ENCODE results near the gene GDF7.

Gene GDF7

DNA sequence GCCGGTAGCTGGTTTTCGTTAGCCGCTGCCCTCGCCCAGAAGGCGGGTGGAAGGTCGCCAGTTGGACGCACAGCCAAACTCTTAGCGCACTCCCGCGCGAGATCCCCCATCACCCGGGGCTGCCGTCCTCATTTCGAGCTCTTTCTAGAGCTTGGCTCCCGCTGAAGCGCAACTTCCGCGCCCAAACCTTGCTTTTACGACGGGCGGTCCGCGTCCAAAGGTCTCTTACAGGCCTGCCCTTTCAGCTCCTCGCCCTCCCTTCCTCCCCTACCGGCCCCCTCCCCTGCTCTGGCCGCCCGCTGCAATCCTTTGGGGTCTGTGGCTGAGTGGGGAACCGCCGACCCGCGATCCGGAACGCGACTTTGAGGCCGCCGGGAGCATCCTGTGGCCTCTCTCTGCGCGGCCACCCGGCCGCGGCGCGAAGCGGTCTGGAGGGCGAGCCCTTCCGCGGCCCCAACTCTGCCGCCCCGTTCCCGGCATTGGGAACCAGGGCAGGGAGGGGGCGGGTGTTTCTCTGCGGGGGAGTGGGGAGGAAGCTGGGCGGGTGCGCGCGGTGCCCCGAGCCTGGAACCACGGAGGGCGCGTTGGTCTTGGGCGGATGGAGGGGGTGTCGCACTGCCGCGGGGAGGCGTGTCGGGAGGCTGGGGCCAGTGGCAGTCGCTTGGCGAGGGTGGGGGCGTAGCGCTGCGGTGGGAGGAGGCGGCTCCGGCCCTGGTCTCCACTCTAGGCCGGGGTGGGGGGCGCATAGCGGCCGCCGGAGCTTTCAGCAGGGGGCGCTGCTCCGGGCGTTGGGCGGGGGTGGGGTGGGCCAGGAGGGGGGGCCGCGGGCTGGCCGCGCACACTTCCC is at the start of gene GDF7:
TSS of gene GDF7 (plus strand) at position 841 of the 847 bp plus-strand sequence. CDS start 96 bp downstream, outside the sequence.
- no peak for DNase-seq
- peaks cover 25% of the 10 kb centered on the region for H3K4me1 Mint-ChIP-seq (ENCODE audit: low read depth)
- peaks cover 91% of the 10 kb centered on the region for H3K27me3 Mint-ChIP-seq
- no peaks in the 10 kb centered on the region for H3K9me3 Mint-ChIP-seq
- peak within 1 kb of the TSS; percentile 69 for H3K4me3 Mint-ChIP-seq
- no peaks in the 10 kb centered on the region for H3K36me3 Mint-ChIP-seq (ENCODE audit: low read depth)
- no peak within 1 kb of the TSS for H3K27ac Mint-ChIP-seq

DNA sequence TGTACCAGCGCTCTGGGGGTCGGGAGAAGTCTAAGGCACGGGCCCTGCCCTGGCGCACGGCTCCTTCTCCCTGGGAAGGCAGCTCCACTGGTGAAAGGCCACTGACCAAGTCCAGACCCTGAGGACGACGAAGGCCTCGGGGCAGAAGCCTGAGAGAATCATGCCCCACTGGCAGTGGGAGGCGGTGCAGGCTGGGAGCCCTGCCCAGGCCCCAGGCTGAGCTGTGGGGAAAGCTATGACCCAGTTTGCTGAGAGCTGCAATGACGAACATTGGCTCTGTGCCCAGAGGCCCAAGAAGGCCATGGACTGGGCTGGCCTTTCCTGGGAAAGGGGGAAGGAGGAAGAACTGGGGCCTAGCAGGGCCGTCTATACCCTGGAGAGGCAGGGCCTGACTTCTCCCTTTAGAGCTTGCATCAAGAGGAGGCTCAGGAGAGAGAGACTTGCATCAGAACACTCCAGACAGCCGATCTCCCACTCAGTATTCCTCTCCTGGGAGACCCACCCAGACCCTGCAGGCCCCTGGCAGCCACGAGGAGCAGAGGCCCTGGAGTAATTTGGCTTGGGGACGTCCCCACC is 49.0 kb upstream of the GDF7 start:
- Mint-ChIP-seq H3K36me3 (ENCODE audit: low read depth) (peaks cover 39% of the 10 kb centered on the region), H3K9me3 (no peaks in the 10 kb centered on the region), H3K27ac (no peak overlapping the region), H3K4me1 (ENCODE audit: low read depth) (no peaks in the 10 kb centered on the region), H3K27me3 (no peaks in the 10 kb centered on the region), H3K4me3 (no peak overlapping the region)
- no peak for DNase-seq

DNA sequence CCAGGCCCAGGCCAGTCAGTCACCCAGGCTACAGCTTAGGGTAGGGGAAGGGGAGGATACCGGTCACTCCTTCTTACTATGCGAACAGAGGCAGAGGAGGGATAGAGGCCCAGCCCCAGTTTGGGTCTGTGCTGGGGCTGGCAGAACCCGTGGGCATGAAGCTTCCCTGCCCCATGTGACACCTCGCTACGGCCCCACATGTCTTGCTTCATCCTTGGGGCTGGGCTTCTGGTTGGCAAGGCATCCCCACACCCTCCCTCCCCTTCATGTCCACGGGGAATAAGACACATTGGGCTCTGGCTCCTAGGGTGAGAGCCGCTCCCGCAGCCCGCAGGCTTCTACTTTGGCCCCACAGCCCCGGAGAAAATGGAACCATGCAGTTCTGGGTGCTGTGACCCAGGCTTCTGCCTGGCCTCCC is 48.5 kb upstream of the GDF7 start:
- Mint-ChIP-seq H3K4me1 (ENCODE audit: low read depth) (no peaks in the 10 kb centered on the region), H3K36me3 (ENCODE audit: low read depth) (peaks cover 40% of the 10 kb centered on the region), H3K27ac (no peak overlapping the region), H3K9me3 (no peaks in the 10 kb centered on the region), H3K4me3 (no peak overlapping the region), H3K27me3 (no peaks in the 10 kb centered on the region)
- DNase-seq: no peak

GRCh38 chr2:20618886-20619521 is 47.9 kb upstream of the GDF7 start:
- Mint-ChIP-seq H3K27ac (no peak overlapping the region), H3K27me3 (no peaks in the 10 kb centered on the region), H3K4me3 (no peak overlapping the region), H3K36me3 (ENCODE audit: low read depth) (peaks cover 43% of the 10 kb centered on the region), H3K4me1 (ENCODE audit: low read depth) (no peaks in the 10 kb centered on the region), H3K9me3 (no peaks in the 10 kb centered on the region)
- DNase-seq: no peak

- Mint-ChIP-seq H3K4me3 (no peak overlapping the region), H3K27ac (no peak overlapping the region), H3K36me3 (ENCODE audit: low read depth) (peaks cover 48% of the 10 kb centered on the region), H3K27me3 (no peaks in the 10 kb centered on the region), H3K9me3 (no peaks in the 10 kb centered on the region), H3K4me1 (ENCODE audit: low read depth) (no peaks in the 10 kb centered on the region)
- no peak for DNase-seq
Observed at GRCh38 chr2:20619624-20620024, 47.3 kb upstream of the GDF7 start.

- H3K27ac Mint-ChIP-seq: no peak overlapping the region
- no peaks in the 10 kb centered on the region for H3K27me3 Mint-ChIP-seq
- H3K36me3 Mint-ChIP-seq (ENCODE audit: low read depth): peaks cover 48% of the 10 kb centered on the region
- DNase-seq: no peak
- H3K9me3 Mint-ChIP-seq: no peaks in the 10 kb centered on the region
- no peak overlapping the region for H3K4me3 Mint-ChIP-seq
- H3K4me1 Mint-ChIP-seq (ENCODE audit: low read depth): no peaks in the 10 kb centered on the region
Observed at GRCh38 chr2:20620271-20620681, 46.7 kb upstream of the GDF7 start.

DNA sequence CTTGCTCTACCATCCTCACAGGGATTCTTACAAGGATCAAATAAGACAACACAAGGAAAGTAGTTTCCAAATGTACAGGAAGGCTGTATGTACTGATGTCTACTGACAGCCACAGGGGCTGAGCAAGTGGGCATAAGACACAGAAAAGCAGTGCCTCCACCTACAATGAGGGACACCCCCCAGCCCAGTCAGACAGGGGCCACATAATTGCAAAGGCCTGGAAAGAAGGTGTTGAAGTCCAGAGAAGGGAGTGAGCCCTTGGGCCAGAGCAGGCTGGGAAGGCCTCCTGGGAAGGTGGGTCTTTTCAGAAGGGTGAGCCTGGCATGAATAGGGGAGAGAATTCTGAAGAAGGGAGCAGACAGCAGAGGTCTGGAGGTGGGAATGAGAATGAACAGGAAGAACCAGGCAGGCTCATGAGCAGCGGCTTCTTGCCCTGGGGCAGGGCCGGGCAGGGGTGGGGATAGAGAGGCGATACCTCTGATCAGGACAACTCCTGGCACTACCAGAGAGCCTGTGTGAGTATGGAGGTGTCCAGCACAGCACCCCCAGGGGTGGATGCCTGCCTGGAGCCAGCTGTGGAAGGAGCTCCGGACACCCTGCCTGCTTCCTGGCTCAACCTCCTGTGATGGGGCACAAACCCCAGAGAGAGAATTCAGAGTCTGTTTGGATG is 46.1 kb upstream of the GDF7 start:
- Mint-ChIP-seq H3K27me3 (no peaks in the 10 kb centered on the region), H3K36me3 (ENCODE audit: low read depth) (peaks cover 48% of the 10 kb centered on the region), H3K4me3 (no peak overlapping the region), H3K4me1 (ENCODE audit: low read depth) (no peaks in the 10 kb centered on the region), H3K9me3 (no peaks in the 10 kb centered on the region), H3K27ac (no peak overlapping the region)
- no peak for DNase-seq

- H3K27me3 Mint-ChIP-seq: no peaks in the 10 kb centered on the region
- no peak for DNase-seq
- H3K36me3 Mint-ChIP-seq (ENCODE audit: low read depth): peaks cover 50% of the 10 kb centered on the region
- no peaks in the 10 kb centered on the region for H3K9me3 Mint-ChIP-seq
- H3K4me1 Mint-ChIP-seq (ENCODE audit: low read depth): no peaks in the 10 kb centered on the region
- H3K4me3 Mint-ChIP-seq: no peak overlapping the region
- no peak overlapping the region for H3K27ac Mint-ChIP-seq
Observed at GRCh38 chr2:20621366-20622295, 45.3 kb upstream of the GDF7 start.

GRCh38 chr2:20622296-20622686 is 44.7 kb upstream of the GDF7 start:
- Mint-ChIP-seq H3K9me3 (no peaks in the 10 kb centered on the region), H3K27ac (no peak overlapping the region), H3K27me3 (no peaks in the 10 kb centered on the region), H3K4me3 (no peak overlapping the region), H3K4me1 (ENCODE audit: low read depth) (no peaks in the 10 kb centered on the region), H3K36me3 (ENCODE audit: low read depth) (peaks cover 52% of the 10 kb centered on the region)
- DNase-seq: no peak

- Mint-ChIP-seq H3K4me3 (no peak overlapping the region), H3K4me1 (ENCODE audit: low read depth) (no peaks in the 10 kb centered on the region), H3K27ac (no peak overlapping the region), H3K27me3 (no peaks in the 10 kb centered on the region), H3K9me3 (no peaks in the 10 kb centered on the region), H3K36me3 (ENCODE audit: low read depth) (peaks cover 52% of the 10 kb centered on the region)
- no peak for DNase-seq
Observed at GRCh38 chr2:20622731-20623130, 44.2 kb upstream of the GDF7 start.

GRCh38 chr2:20623241-20623640 is 43.7 kb upstream of the GDF7 start:
- Mint-ChIP-seq H3K4me1 (ENCODE audit: low read depth) (no peaks in the 10 kb centered on the region), H3K4me3 (no peak overlapping the region), H3K36me3 (ENCODE audit: low read depth) (peaks cover 52% of the 10 kb centered on the region), H3K27ac (no peak overlapping the region), H3K27me3 (no peaks in the 10 kb centered on the region), H3K9me3 (no peaks in the 10 kb centered on the region)
- DNase-seq: no peak

DNA sequence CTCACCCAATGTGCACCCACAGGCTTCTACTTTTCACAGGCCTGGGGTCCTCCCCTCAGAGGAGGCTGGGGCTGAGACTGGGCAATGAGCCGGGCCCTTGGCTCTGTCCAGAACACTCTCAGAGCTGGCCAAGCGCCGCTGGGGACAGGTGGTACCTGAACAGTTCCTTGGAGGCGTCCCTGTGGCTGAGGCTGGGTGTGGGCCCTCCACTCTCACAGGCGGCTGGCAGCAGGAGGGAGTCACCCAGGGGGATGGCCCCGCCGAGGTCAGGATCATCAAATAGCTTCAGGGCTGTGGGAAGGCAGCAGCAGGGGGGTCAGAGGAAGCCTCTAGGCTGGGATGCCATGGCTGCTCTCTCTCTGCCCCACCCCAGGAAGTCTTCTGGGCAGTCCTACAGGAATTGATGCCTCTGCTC is 43.2 kb upstream of the GDF7 start:
- Mint-ChIP-seq H3K27me3 (no peaks in the 10 kb centered on the region), H3K4me3 (no peak overlapping the region), H3K36me3 (ENCODE audit: low read depth) (peaks cover 52% of the 10 kb centered on the region), H3K9me3 (no peaks in the 10 kb centered on the region), H3K27ac (no peak overlapping the region), H3K4me1 (ENCODE audit: low read depth) (no peaks in the 10 kb centered on the region)
- no peak for DNase-seq

DNA sequence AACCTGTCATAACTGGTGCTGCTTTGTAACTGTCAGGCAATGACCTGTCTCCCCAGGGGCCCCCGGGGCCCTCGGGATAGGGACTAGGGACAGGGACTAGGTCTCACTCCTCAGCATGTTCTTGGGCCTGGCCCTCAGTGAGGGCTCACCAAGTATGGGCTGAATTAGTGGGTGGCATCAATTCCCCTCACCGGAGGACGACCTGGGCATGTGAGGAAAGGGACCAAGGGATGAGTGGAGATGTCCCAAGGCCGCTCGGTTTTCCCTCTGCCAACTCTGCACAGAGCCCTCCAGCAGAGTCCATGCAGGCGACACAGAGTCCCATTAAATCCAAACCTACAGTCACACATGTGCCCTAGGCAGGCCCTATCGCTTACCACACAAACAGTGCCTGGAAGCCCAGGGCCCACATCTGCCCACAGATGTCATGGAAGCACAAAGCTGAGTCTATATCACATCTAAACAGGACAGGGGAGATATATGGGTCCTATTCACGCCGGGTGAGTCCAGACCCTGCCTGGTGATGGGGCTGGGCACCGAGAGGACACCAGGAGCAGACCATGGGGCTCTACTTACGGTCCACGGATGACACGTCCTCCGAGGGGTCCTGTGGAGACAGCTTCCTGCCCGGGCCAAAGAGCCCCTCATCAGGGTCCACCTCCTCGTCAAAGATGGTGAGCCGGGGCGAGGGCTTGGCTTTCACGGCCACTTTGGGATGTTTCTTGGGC is 42.6 kb upstream of the GDF7 start:
- Mint-ChIP-seq H3K4me3 (no peak overlapping the region), H3K4me1 (ENCODE audit: low read depth) (no peaks in the 10 kb centered on the region), H3K27me3 (no peaks in the 10 kb centered on the region), H3K27ac (no peak overlapping the region), H3K36me3 (ENCODE audit: low read depth) (peaks cover 48% of the 10 kb centered on the region), H3K9me3 (no peaks in the 10 kb centered on the region)
- DNase-seq: no peak
